Smooth muscle cell (in vitro differentiated cells): ENCODE results near the gene GNLY. TPM values are rescaled to one million over a fixed set of nuclear protein-coding genes. Genes with fewer than 3 reads are reported as not detected.

Experiments
- DNase-seq: peaks from one replicate; lab custom pipeline; 2025; ENCODE audit not compliant: unreplicated experiment; lab: John Stamatoyannopoulos, UW
- H2AFZ ChIP-seq: fragments of 200-600 bp; sonication (generic); 2 replicates; pipeline ENCODE4 v1.6.0; 2016; ENCODE audit warnings: antibody characterized with exemption, low read depth, mild to moderate bottlenecking
- H3F3A ChIP-seq: fragments of 200-600 bp; sonication (generic); 2 replicates; pipeline ENCODE4 v1.6.0; 2017; ENCODE audit warnings: antibody characterized with exemption, low read depth
- H3K27ac ChIP-seq: fragments of 200-600 bp; sonication (generic); 2 replicates; pipeline ENCODE4 v1.5.1; 2016; ENCODE audit warnings: low read depth, mild to moderate bottlenecking
- H3K27me3 ChIP-seq: fragments of 200-600 bp; sonication (generic); 2 replicates; pipeline ENCODE4 v1.6.1; 2016; ENCODE audit warnings: low read depth, mild to moderate bottlenecking
- H3K36me3 ChIP-seq: fragments of 200-600 bp; sonication (generic); 2 replicates; pipeline ENCODE4 v1.5.1; 2016; ENCODE audit warnings: low read depth
- H3K4me1 ChIP-seq: fragments of 200-600 bp; sonication (generic); 2 replicates; pipeline ENCODE4 v1.5.1; 2016; ENCODE audit warnings: low read depth
- H3K4me2 ChIP-seq: fragments of 200-600 bp; sonication (generic); 2 replicates; pipeline ENCODE4 v1.6.0; 2016; ENCODE audit warnings: mild to moderate bottlenecking
- H3K4me3 ChIP-seq: fragments of 200-600 bp; sonication (generic); 2 replicates; pipeline ENCODE4 v1.5.1; 2016; ENCODE audit warnings: mild to moderate bottlenecking
- H3K79me2 ChIP-seq: fragments of 200-600 bp; sonication (generic); 2 replicates; pipeline ENCODE4 v1.6.0; 2016; ENCODE audit warnings: low read depth, mild to moderate bottlenecking
- H3K9ac ChIP-seq: fragments of 200-600 bp; sonication (generic); 2 replicates; pipeline ENCODE4 v1.6.0; 2016; ENCODE audit warnings: low read depth
- H3K9me3 ChIP-seq: fragments of 200-600 bp; sonication (generic); replicated peaks from 2 replicates; pipeline ENCODE4 v1.5.1; 2016; ENCODE audit warnings: low read depth
- H4K20me1 ChIP-seq: fragments of 200-600 bp; sonication (generic); 2 replicates; pipeline ENCODE4 v1.6.0; 2016; ENCODE audit warnings: low read depth
- WGBS: methylation state at CpG from one replicate; pipeline ENCODE4 v1.1.7; 2016; ENCODE audit warnings: low lambda C conversion rate; 5-methylcytosine and 5-hydroxymethylcytosine counted together
- polyA plus RNA-seq: library from polyadenylated mRNA; unstranded; fragments of >200 nt; fragmentation: Nextera tagmentation; extraction: Ambion mirVana; gene quantifications from 2 replicates; pipeline ENCODE4 v1.2.1, GENCODE V29; 2016
- small RNA-seq: library from RNA; depleted of rRNA; stranded (forward); fragments of <200 nt; gene quantifications from one replicate; pipeline ENCODE3, GENCODE V24; 2014
- total RNA-seq: library from RNA; depleted of rRNA; stranded (reverse); fragments of >200 nt; gene quantifications from 2 replicates; pipeline ENCODE4 v1.2.3, GENCODE V29; 2014
- TF ChIP-seq, protein P1 (sequence below): fragments of 200-600 bp; sonication (generic); IDR thresholded peaks from 2 replicates; pipeline ENCODE4 v1.5.1; 2017; ENCODE audit warnings: borderline replicate concordance, mild to moderate bottlenecking, antibody characterized with exemption; ENCODE audit not compliant: insufficient read depth, poor library complexity, severe bottlenecking

The GNLY gene
- total and polyA plus RNA-seq, 2 experiments from 2014 or later: not detected

GRCh38 chr2:85747441-85747840 is 53.3 kb downstream of the GNLY start:
- no peak for DNase-seq
- H3K9me3 ChIP-seq: no peaks in the 10 kb centered on the region
- 89% methylated on average over 3 of the region's 3 CpGs for WGBS
- H3K36me3 ChIP-seq: no peaks in the 10 kb centered on the region
- TF ChIP-seq, protein P1, sequence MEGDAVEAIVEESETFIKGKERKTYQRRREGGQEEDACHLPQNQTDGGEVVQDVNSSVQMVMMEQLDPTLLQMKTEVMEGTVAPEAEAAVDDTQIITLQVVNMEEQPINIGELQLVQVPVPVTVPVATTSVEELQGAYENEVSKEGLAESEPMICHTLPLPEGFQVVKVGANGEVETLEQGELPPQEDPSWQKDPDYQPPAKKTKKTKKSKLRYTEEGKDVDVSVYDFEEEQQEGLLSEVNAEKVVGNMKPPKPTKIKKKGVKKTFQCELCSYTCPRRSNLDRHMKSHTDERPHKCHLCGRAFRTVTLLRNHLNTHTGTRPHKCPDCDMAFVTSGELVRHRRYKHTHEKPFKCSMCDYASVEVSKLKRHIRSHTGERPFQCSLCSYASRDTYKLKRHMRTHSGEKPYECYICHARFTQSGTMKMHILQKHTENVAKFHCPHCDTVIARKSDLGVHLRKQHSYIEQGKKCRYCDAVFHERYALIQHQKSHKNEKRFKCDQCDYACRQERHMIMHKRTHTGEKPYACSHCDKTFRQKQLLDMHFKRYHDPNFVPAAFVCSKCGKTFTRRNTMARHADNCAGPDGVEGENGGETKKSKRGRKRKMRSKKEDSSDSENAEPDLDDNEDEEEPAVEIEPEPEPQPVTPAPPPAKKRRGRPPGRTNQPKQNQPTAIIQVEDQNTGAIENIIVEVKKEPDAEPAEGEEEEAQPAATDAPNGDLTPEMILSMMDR: no peak
- peaks cover 13% of the 10 kb centered on the region for H3K27me3 ChIP-seq
- peaks cover 20% of the 10 kb centered on the region for H3K4me1 ChIP-seq
- H3K27ac ChIP-seq: no peak overlapping the region
- no peaks in the 10 kb centered on the region for H4K20me1 ChIP-seq
- no peaks in the 10 kb centered on the region for H3K79me2 ChIP-seq
- H2AFZ ChIP-seq: no peak overlapping the region
- H3F3A ChIP-seq: no peaks in the 10 kb centered on the region
- no peak overlapping the region for H3K4me2 ChIP-seq
- H3K9ac ChIP-seq: no peak overlapping the region
- H3K4me3 ChIP-seq: no peak overlapping the region

DNA sequence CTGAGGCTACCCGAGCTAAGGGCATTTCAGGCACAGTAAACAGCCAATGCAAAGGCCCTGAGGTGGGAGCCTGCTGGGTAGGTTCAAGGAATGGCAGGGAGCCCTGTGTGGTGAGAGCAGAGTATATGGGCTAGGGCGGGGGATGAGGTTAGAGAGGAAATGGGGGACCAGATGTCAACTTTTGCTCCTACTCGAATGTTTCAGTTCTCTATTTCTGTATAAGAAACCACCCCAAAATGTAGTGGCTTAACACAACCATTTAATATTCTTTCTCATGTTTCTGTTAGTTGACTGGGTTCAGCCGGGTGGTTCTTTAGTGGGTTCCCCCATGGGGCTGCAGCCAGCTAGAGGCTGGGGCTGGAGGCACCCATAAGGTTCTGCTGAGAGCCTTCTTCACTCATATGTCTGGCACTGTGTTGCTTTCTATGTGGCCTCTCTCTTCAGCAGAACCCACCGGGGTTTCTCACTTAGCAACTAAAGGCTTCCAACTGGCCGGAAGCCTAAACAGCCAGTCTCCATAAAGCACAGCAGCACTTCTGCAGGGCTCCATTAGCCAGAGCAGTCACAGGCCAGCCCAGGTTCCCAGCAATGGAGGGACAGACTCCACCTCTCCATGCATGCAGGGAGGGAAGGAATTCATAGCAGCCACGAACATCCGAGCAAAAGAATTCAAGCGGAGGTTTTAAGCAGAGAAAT is 54.0 kb downstream of the GNLY start:
- Histone ChIP-seq H3K36me3 (no peaks in the 10 kb centered on the region), H3K9me3 (no peaks in the 10 kb centered on the region), H3K27ac (no peak overlapping the region), H2AFZ (no peak overlapping the region), H3K27me3 (peaks cover 13% of the 10 kb centered on the region), H3K4me3 (no peak overlapping the region), H3K9ac (no peak overlapping the region), H3K4me1 (peaks cover 13% of the 10 kb centered on the region), H3F3A (no peaks in the 10 kb centered on the region), H3K4me2 (no peak overlapping the region), H4K20me1 (no peaks in the 10 kb centered on the region), H3K79me2 (no peaks in the 10 kb centered on the region)
- TF ChIP-seq, protein P1: no peak
- WGBS: 90% methylated on average over 9 of the region's 9 CpGs
- no peak for DNase-seq

Small RNAs within 50 kb of the gene (small RNA-seq; reads per million reads assigned to genes)
- not detected for gene RNU1-38P

Other genes with a start within 250 kb of the GNLY start
- gene MAT2A, start 155.2 kb upstream of the GNLY start, total RNA-seq: 93.8 and 108 TPM in 2 replicates
- 108 and 126 TPM in 2 replicates for gene MAT2A, start 155.2 kb upstream of the GNLY start, polyA plus RNA-seq
- gene GGCX, start 132.9 kb upstream of the GNLY start, total RNA-seq: 44.0 and 83.2 TPM in 2 replicates
- 33.2 and 44.5 TPM in 2 replicates for gene GGCX, start 132.9 kb upstream of the GNLY start, polyA plus RNA-seq
- 9.4 and 15.1 TPM in 2 replicates for gene VAMP8, start 116.8 kb upstream of the GNLY start, total RNA-seq
- 17.5 and 72.9 TPM in 2 replicates for gene VAMP8, start 116.8 kb upstream of the GNLY start, polyA plus RNA-seq
- gene VAMP5, start 109.9 kb upstream of the GNLY start, total RNA-seq: 5.0 and 6.6 TPM in 2 replicates
- 35.0 and 35.9 TPM in 2 replicates for gene VAMP5, start 109.9 kb upstream of the GNLY start, polyA plus RNA-seq
- gene RNF181, start 98.6 kb upstream of the GNLY start, total RNA-seq: 167 and 195 TPM in 2 replicates
- gene RNF181, start 98.6 kb upstream of the GNLY start, polyA plus RNA-seq: 316 and 328 TPM in 2 replicates
- 7.7 and 9.1 TPM in 2 replicates for gene TMEM150A, start 91.7 kb upstream of the GNLY start, total RNA-seq
- 20.0 and 24.1 TPM in 2 replicates for gene TMEM150A, start 91.7 kb upstream of the GNLY start, polyA plus RNA-seq
- 7.9 and 9.1 TPM in 2 replicates for gene C2orf68, start 82.3 kb upstream of the GNLY start, total RNA-seq
- gene C2orf68, start 82.3 kb upstream of the GNLY start, polyA plus RNA-seq: 10.1 and 11.6 TPM in 2 replicates
- gene USP39, start 78.2 kb upstream of the GNLY start, total RNA-seq: 58.5 and 74.3 TPM in 2 replicates
- gene USP39, start 78.2 kb upstream of the GNLY start, polyA plus RNA-seq: 39.5 and 45.9 TPM in 2 replicates
- not detected in 2 replicates for gene SFTPB, start 26.2 kb upstream of the GNLY start, total RNA-seq
- not detected in 2 replicates for gene SFTPB, start 26.2 kb upstream of the GNLY start, polyA plus RNA-seq
- gene ATOH8, start 59.6 kb downstream of the GNLY start, total RNA-seq: 5.2 and 6.5 TPM in 2 replicates
- gene ATOH8, start 59.6 kb downstream of the GNLY start, polyA plus RNA-seq: 4.6 and 5.2 TPM in 2 replicates
- 21.3 and 26.4 TPM in 2 replicates for gene ST3GAL5, start 194.6 kb downstream of the GNLY start, total RNA-seq
- 10.9 and 12.3 TPM in 2 replicates for gene ST3GAL5, start 194.6 kb downstream of the GNLY start, polyA plus RNA-seq